Medulla oblongata (tissue), 1 donor: ENCODE data around the gene ETHE1.

ENCODE experiments used
- DNase-seq: peaks from one replicate; pipeline ENCODE4 v3.0.0-alpha.2; 2015; ENCODE audit errors: extremely low spot score

ETHE1 gene

DNA sequence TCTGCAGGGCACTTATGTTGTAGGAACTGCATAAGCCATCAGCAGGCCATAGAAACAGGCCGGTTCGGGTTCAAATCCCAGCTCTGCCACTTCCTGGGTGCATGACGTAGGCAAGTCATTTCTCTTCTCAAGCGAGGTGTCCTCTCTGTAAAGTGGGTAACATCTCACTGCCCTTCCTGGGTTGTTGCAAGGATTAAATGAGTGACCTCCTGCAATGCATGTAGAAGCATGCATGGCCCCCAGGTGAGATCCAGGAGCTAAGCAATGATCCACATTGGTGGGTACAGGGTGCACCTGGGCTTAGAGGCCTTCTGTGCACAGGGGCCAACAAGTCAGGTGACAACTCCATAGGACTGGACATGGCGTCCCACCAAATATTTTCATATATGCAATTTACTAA lies 36.2 kb downstream of the ETHE1 start:
- no peak for DNase-seq

DNA sequence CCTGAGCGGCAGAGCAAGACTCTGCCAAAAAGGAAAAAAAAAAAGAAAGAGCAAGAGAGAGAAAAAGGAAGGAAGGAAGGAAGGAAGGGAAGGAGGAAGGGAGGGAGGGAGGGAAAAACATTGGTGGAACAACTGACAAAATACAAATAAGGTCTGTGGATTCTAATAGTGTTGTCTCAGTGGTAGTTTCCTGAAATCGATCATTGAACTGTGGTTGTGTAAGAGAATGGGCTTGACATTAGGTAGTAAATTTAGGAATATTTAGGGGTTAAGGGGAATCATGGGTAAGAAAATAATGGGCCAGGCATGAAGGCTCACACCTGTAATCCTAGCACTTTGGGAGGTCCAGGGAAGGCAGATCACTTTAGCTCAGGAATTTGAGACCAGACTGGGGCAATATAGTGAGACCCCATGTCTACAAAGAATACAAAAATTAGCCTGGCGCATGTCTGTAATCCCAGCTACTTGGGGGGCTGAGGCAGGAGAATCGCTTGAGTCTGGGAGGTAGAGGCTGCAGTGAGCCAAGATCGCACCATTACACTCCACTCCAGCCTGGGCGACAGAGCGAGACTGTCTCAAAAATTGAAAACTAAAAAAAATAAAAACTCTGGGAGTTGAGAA lies 36.9 kb downstream of the ETHE1 start:
- no peak for DNase-seq

GRCh38 chr19:43489310-43489709 lies 37.7 kb downstream of the ETHE1 start:
- DNase-seq, result no peak

- no peak for DNase-seq
Measured at GRCh38 chr19:43488179-43488578, 38.8 kb downstream of the ETHE1 start.

- DNase-seq, result no peak
Measured at GRCh38 chr19:43486412-43486811, 40.6 kb downstream of the ETHE1 start.

- no peak for DNase-seq
Measured at GRCh38 chr19:43485951-43486350, 41.0 kb downstream of the ETHE1 start.

DNA sequence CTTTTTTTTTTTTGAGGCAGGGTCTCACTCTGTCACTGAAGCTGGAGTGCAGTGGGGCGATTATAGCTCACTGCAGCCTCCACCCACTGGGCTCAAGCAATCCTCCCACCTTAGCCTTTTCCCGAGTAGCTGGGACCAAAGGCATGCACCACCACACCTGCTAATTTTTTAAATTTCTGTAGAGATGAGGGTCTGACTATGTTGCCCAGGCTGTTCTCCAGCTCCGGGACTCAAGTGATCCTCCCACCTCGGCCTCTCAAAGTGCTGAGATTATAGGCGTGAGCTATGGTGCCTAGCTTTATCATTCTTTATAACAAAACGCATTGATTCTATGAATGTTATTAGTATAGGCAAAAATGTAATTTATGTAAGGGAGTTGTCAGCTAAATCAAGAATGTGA lies 43.7 kb downstream of the ETHE1 start:
- DNase-seq, result no peak

DNA sequence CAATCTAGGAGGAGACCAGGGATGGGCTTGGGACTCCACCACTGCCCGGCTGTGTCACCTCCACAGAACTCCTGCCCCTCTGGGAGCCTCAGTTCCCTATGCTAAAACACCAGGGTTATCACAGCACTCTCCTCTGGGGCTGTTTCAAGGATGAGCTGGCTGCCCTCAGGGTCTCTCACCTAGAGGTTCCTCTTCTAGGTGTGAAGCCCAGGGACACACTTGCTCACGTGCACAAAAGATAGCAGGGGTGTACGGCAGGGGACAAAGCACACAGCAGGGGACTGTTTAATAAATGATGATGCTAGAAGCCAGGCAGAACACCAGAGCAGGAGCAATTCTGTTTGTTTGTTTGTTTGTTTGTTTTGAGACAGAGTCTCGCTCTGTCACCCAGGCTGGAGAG lies 44.8 kb downstream of the ETHE1 start:
- DNase-seq, result no peak

- DNase-seq, result no peak
Measured at GRCh38 chr19:43481701-43482100, 45.3 kb downstream of the ETHE1 start.

- DNase-seq, result no peak
Measured at GRCh38 chr19:43480574-43480973, 46.4 kb downstream of the ETHE1 start.

GRCh38 chr19:43479961-43480561 lies 46.9 kb downstream of the ETHE1 start:
- DNase-seq, result no peak

- no peak for DNase-seq
Measured at GRCh38 chr19:43479226-43479625, 47.8 kb downstream of the ETHE1 start.

DNA sequence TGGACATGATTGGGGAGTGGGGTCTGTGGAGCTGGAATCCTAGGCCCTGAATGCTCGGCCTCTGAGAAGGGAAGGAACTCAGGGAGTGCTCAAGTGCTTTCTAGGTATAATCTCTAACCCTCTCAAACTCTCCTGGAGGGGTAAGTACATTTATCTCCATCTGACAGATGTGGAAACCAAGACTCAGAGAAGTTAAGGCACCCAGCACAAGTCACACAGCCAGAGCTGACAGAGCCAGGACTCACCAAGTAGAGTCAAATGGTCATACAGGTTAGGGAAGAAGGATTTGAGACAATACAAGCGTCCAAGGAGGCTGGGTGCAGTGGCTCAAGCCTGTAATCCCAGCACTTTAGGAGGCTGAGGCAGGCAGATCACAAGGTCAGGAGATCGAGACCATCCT lies 48.7 kb downstream of the ETHE1 start:
- DNase-seq, result no peak

DNA sequence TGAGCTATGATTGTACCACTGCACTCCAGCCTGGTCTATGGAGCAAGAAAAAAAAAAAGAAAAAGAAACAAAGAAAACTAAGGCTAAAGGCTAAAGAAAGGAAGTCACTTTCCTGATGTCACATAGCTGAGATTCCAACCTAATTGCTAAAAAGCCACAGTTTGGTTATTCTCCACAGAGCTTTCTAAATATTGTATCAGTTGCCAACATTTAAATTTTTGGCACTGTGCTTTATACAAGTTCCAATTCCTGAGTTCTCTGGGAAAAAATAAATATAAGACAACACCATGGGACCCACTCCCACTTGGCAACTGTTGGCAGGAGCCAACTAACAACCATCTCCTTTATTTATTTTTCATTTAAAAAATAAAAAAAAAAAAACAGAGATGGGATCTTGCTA lies 50.4 kb downstream of the ETHE1 start:
- no peak for DNase-seq

DNA sequence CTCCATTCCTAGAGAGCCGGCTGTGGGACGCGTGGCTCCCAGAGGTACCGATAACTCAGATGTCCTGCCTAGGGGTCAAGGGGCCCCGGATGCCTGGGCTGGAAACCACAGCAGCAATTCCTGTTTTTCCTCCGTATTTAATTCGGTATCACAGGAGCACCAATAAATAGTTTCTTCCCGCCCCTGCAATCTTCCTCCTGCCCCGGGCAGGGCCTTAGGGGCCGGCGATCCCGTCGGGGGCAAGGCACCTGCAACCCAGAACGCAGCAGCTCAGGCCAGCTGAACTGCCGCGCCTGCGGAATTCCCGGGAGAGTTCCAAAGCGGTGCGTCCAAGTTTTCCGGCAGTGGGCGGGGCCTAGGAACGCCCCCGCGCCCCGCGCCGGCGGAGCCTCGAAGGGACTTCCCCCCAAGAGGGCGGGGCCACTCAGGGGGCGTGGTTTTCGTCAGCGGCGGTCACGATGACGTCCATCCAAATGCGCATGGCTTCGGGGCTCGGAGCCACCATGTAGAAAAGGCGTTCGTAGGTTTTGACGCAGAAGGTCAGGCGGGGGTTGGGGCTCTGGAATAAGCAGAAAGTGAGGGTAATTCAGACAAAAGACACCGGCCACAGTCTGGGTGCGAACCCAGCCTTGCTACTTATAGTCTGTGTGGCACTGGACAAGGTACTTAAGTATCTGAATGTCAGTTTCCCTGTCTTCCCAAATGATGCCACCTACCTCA lies 51.9 kb downstream of the ETHE1 start:
- peak; percentile 92 for DNase-seq

DNA sequence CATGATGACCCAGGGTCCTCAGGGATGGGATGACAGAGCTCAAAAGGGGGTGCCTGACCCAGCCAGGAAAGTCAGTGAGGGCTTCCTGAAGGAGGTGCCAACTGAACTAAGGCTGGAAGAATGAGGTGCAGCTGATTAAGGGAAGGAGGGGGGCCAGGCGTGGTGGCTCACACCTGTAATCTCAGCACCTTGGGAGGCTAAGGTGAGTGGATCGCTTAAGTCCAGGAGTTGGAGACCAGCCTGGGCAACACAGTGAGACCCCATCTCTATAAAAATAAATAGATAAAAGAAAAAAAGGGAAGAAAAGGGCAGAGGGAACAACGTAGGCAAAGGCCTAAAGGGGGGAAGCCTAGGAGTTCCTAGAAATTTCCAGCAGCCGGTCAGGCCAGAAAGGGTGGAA lies 52.5 kb downstream of the ETHE1 start:
- no peak for DNase-seq

DNA sequence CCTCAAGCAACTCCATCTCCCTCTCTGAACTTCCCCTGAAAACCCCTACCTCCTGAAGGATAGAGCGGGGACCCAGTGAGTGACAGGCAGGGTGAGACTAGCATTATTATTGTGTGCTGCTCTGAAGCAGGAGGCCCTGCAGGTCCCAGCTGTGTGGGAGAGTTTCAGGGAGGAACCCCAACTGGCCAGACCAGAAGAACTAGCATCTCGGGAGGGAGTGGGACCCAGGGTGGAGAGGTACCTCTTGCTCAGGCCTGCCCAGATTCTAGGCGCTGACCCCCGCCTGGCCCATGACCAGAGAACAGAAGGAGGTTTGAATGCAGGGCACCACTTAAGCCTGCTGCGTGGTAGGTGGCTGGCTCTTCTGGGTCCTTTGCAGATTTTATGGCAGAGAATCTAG lies 55.9 kb downstream of the ETHE1 start:
- DNase-seq, result no peak

DNA sequence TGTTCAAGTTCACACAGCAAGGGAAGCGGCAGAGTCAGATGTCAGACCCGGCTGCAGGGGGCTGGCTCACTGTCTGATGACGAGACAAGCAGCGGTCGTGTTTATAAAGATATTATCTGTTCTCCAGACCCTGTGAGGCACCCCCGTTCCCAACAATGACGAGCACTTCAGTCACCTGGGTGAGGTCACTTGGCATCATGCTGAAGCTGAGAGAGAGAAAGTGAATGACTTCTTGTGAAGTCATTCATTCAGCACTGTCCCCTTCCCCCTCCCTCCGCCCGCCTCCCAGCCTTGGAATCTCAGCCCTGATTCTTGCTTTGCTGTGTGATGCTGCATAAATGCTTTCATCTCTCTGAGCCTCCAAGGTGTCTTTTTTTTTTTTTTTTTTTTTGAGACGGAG lies 56.7 kb downstream of the ETHE1 start:
- DNase-seq, result no peak

DNA sequence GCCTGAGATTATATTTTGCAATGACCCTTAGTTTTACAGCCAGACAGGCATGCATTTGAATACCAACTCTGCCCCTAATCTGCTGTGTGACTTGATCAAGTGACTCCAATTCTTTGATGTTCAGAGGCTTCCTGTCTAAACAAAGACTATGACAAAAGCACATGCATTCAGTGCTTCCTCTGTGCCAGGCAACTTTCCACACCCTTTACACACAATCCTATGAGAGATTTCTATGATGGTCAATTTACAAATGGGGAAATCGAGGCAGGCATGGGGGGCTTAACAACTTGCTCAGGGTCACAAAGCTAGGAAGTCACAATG lies 57.9 kb downstream of the ETHE1 start:
- DNase-seq, result no peak

GRCh38 chr19:43468354-43469159 lies 58.4 kb downstream of the ETHE1 start:
- DNase-seq, result no peak

DNA sequence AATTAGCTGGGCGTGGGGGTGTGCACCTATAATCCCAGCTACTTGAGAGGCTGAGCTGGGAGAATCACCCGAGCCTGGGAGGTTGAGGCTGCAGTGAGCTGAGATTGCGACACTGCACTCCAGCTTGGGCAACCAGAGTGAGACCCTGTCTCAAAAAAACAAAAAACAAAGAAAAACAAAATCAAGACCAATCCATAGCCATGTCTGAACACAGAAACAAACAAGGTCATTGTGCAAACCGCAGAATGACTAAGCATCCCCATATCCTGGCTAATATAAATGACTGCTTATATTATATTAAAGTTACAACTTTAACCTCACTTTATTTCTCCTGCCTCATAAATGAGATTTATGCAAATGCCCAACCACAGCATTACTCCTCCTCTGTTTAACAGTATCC lies 59.3 kb downstream of the ETHE1 start:
- no peak for DNase-seq

- no peak for DNase-seq
Measured at GRCh38 chr19:43467276-43467675, 59.7 kb downstream of the ETHE1 start.

DNA sequence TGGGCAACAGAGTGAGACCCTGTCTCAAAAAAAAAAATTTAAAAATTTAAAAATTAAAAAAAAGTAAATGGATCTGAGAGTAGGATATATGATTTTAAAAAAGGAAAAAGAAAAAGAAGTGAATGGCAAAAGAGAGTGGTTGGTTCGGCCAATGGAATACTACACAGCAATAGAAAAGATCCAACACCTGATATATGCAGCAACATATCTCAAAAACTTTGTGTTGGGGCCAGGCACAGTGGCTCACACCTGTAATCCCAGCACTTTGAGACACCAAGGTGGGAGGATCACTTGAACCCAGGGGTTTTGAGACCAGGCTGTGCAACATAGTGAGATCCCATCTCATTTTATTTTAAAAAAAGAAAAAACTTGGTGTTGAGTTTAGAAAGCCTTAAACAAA lies 60.2 kb downstream of the ETHE1 start:
- no peak for DNase-seq
